NCI-H2081 treated with DMSO at 0.1 percent for 48 hours (cell line): ENCODE measurements around the gene TTBK2.
"Not testable (repeated sequence)": the region's sequence is repeated elsewhere in the genome, so short reads cannot be mapped to it uniquely, and the experiment has no call there.

Experiments
- DNase-seq: peaks from one replicate; lab custom pipeline; 2025; lab: John Stamatoyannopoulos, UW

Gene TTBK2

GRCh38 chr15:42826251-42826890 is 94.2 kb downstream of the TTBK2 start:
- no peak for DNase-seq

GRCh38 chr15:42825599-42825998 is 95.0 kb downstream of the TTBK2 start:
- no peak for DNase-seq

GRCh38 chr15:42820811-42821210 is 99.8 kb downstream of the TTBK2 start:
- DNase-seq, result no peak

- no peak for DNase-seq
Observed at GRCh38 chr15:42819786-42820185, 100.8 kb downstream of the TTBK2 start.

- DNase-seq, result no peak
Observed at GRCh38 chr15:42811433-42811832, 109.1 kb downstream of the TTBK2 start.

- DNase-seq, result no peak
Observed at GRCh38 chr15:42808913-42809312, 111.7 kb downstream of the TTBK2 start.

GRCh38 chr15:42805266-42805665 is 115.3 kb downstream of the TTBK2 start:
- no peak for DNase-seq

GRCh38 chr15:42804739-42805138 is 115.8 kb downstream of the TTBK2 start:
- no peak for DNase-seq

- DNase-seq, result no peak
Observed at GRCh38 chr15:42803436-42803835, 117.1 kb downstream of the TTBK2 start.

- no peak for DNase-seq
Observed at GRCh38 chr15:42802168-42802567, 118.4 kb downstream of the TTBK2 start.

GRCh38 chr15:42800731-42801474 is 119.7 kb downstream of the TTBK2 start:
- no peak for DNase-seq

GRCh38 chr15:42798802-42799201 is 121.8 kb downstream of the TTBK2 start:
- no peak for DNase-seq

- peak; percentile 14 for DNase-seq
Observed at GRCh38 chr15:42796955-42797782, 123.4 kb downstream of the TTBK2 start.

GRCh38 chr15:42788725-42789124 is 131.9 kb downstream of the TTBK2 start:
- no peak for DNase-seq

GRCh38 chr15:42786978-42787377 is 133.6 kb downstream of the TTBK2 start:
- DNase-seq, result no peak

- DNase-seq, result no peak
Observed at GRCh38 chr15:42785569-42785968, 135.0 kb downstream of the TTBK2 start.

GRCh38 chr15:42784705-42785104 is 135.9 kb downstream of the TTBK2 start:
- no peak for DNase-seq

GRCh38 chr15:42782716-42783115 is 137.9 kb downstream of the TTBK2 start:
- no peak for DNase-seq

- DNase-seq, result no peak
Observed at GRCh38 chr15:42775416-42775815, 145.2 kb downstream of the TTBK2 start.

GRCh38 chr15:42772901-42773300 is 147.7 kb downstream of the TTBK2 start:
- DNase-seq, result no peak

- DNase-seq, result no peak
Observed at GRCh38 chr15:42772144-42772543, 148.4 kb downstream of the TTBK2 start.

GRCh38 chr15:42766109-42766508 is 154.5 kb downstream of the TTBK2 start:
- not testable (repeated sequence) for DNase-seq
